GM12891 (cell line): ENCODE measurements around the gene AKAP14.

Source experiments
- PAX5 ChIP-seq: IDR thresholded peaks from 2 replicates; pipeline ENCODE4 v1.6.1; 2011; ENCODE audit warnings: low read length, moderate library complexity, mild to moderate bottlenecking; ENCODE audit not compliant: insufficient read depth, severe bottlenecking
- POLR2A ChIP-seq: IDR thresholded peaks from 2 replicates; pipeline ENCODE4 v1.6.1; 2011; ENCODE audit warnings: low read depth, low read length, control low read depth
- POLR2AphosphoS5 ChIP-seq: IDR thresholded peaks from 2 replicates; pipeline ENCODE4 v1.6.1; 2011; ENCODE audit warnings: low read depth, low read length, control low read depth
- TAF1 ChIP-seq: IDR thresholded peaks from 2 replicates; pipeline ENCODE4 v1.6.1; 2011; ENCODE audit warnings: low read depth, low read length, control low read depth

DNA sequence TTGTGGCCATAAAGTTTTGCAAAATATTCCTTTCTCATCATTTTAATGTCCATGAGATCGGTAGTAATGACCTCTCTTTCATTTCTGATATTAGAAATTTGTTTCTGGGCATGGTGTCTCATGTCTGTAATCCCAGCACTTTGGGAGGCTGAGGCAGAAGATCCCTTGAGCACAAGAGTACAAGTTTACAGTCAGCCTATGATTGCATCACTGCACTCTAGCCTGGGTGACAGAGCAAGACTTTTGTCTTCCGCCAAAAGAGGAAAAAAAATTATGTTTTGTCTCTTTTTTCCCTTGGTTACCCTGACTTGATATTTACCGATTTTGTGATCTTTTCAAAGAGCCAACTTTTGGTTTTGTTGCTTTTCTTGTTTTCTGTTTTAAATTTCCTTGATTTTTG, 58.7 kb downstream of the AKAP14 start:
- TF ChIP-seq POLR2AphosphoS5 (no peak), POLR2A (no peak), TAF1 (no peak), PAX5 (no peak)
